ENCODE results near the gene PRRC2B.

The PRRC2B gene

DNA sequence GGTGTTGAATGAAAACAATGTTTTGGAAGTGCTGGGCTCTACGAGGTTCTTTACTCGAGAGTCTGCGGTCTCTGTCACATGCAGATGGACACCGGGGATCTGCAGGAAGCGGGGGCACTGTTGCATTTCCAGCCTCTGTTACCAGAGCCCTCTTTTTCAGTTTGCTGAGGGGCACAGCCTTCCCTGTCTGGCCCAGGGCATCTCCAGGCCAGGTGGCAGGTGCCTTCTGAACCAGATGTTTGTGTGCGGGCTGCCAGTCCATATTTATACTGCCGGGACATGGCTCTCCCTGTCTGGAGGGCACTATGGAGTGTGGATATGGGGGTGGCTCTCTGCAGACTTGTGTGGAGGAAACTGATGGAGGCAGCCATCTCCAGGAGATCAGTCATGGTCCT, 90.2 kb downstream of the PRRC2B start:
- no peak for DNase-seq (ENCODE audit: low read depth in 2 of 2, low spot score in 1 of 2)

DNA sequence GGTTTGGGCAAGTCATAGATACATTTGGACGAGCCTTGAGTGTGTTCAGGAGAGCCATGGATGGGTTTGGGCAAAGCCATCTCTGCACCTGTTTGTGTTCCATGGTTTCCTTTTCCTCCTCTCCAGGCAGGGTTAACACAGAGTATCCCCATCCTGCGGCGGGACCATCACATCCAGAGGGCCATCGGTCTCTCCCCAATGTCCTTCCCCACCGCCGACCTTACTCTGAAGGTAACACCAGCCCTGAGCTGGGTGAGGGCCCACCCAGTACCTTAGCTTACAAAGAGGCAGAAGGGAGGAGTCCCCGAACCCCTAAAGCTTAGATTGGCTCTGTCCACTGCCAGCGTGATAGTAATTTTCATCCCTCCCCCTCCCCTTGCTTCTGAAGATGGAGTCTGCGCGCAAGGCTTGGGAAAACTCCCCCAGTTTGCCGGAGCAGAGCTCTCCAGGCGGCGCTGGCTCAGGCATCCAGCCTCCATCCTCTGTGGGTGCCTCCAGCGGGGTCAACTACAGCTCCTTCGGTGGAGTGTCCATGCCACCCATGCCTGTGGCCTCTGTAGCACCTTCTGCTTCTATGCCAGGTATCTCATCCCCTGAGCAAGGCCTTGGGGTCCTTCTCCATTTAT, 90.8 kb downstream of the PRRC2B start:
- no peak for DNase-seq (ENCODE audit: low read depth in 2 of 2, low spot score in 1 of 2)

DNA sequence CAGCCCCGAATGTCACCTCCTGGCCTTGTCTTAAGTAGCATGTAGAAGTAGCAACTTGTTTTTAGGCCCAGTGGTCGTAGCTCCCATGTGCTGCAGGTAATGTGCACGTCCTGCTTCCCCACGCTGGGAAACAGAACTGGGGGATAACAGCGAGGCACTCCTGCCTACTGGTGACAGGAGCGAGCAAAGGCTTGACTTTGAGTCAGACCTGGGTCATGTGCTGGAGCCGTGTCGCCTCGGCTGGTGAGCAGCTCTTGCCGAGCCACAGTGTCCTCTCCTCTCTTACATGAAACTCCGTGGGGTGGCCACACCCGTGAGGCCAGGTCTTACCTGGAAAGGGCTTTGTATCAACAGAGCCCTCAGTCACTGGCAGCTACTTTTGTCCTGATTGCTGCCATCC, 91.3 kb downstream of the PRRC2B start:
- DNase-seq (ENCODE audit: low read depth in 2 of 2, low spot score in 1 of 2), result no peak

DNA sequence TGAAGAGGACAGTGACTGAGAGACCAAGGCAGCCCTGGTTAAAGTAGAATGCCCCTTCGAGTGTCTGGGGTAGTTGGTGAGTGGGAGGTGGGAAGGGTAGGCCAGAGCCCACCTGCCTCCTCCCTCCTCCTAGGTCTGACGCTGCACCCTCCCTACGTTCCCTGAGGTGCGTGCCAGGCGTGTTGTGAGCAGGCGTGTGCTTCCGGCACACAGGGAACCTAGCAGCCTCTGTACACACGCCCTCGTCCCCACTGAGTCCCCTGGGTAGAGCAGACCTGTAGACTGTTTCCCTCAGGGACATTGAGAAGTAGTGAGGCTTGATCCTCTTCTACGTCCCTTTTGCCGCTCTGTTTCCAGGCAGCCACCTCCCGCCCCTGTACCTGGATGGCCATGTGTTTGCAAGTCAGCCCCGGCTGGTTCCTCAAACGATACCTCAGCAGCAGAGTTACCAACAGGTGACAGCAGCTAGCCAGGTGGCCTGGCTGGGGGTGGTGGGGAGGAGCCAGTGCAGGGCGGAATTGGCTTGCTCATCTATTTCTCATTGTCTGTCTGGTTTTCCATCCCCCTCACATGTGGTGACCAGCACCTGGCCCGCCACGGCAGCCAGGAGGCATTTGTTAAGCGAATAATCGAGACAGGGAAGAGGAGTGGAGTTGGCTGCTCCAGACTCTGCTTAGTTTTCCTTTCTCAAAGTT, 92.0 kb downstream of the PRRC2B start:
- DNase-seq (ENCODE audit: low read depth in 2 of 2, low spot score in 1 of 2), result no peak

DNA sequence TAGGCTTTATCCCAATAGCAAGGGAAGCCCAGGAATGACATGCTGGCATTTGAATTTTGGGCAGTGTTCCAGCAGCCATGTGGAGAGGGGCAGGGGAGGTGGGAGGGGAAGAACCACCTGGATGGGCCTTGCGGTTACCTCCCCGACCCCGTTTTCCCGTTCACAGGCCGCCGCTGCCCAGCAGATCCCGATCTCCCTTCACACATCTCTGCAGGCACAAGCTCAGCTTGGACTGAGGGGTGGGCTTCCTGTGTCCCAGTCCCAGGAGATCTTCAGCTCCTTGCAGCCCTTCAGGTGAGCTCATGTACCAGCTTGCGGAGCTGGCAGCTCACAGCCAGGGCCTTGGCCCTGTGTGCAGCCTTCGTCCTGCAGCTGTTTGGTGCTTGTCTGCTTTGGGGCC, 93.1 kb downstream of the PRRC2B start:
- no peak for DNase-seq (ENCODE audit: low read depth in 2 of 2, low spot score in 1 of 2)

DNA sequence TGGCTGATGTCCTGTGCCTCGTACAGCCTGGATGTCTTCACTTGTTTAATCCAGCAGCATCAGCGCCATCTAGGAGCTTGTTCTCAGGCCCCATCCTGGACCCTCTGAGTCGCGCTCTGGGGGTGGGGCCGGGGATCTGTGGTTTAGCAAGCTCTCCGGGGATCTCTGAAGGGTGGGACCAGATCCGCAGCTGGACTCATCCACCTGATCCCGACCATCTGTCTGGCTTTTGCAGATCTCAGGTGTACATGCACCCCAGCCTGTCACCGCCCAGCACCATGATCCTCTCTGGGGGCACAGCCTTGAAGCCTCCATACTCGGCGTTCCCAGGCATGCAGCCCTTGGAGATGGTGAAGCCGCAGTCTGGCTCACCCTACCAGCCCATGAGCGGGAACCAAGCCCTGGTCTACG, 93.7 kb downstream of the PRRC2B start:
- DNase-seq (ENCODE audit: low read depth in 2 of 2, low spot score in 1 of 2), result no peak

DNA sequence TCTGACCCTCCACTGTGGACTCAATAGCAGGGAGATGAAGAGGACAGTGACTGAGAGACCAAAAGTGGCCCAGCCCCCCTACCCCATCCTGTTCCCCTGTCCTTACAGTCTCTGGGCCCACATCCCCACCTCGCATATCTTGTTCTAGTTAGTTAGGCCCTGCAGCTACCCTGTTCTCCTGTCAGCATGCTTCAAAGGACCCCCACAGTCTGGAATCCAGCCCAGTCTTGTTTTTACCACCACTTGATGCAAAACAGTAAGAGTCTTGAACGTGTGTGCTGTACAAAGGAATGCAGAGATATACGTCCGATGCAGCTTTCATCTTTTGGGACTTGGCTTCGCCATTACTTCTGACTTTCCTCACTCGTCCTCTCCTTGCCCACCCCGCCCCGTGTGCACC, 96.6 kb downstream of the PRRC2B start:
- DNase-seq (ENCODE audit: low read depth in 2 of 2, low spot score in 1 of 2), result no peak

DNA sequence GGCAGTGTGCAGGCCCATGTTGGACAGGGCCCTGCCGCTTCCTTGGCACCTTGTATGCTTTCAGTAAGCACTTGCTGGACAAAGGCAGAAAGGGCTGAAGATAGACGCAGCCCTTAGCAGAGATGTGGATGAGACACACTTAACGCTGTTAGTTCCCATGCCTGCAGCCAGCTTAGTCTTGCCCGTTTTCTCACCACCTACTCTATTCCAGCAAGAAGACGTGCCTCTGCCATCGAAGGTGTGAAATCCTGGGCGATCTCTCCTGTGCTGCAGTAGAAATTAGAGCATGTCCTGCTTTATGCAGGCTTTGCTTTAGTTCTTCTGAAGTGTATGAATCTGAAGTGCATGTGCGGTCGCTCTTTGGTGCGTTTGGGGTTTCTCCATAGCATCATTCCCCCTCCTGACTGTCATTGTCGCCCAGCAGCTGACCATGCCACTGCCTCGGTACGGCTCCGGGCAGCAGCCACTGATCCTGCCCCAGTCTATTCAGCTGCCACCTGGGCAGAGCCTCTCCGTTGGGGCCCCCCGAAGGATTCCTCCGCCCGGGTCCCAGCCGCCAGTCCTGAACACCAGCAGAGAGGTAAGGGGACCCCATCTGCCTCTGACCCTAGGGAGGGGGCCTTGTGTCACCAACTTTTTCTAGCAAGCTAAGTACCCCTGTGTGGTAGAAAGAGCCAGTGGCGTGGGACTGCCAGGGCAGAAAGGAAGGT, 97.3 kb downstream of the PRRC2B start:
- no peak for DNase-seq (ENCODE audit: low read depth in 2 of 2, low spot score in 1 of 2)

DNA sequence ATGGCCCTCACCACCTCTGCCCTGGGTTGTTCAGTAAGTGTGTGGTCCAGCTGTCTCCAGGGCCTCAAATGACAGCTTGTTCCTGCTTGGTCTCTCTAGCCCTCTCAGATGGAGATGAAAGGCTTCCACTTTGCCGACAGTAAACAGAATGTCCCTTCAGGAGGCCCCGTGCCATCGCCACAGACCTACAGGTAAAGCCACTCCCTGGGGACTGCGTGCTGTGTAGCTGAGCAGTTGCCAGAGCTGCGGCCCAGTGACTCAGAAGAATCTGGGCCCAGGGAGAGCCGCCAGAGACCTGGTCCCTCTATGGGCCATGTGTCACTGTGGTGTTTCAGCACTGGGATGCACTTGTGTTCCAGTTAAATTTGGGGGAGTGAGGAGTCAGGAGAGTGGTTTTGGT, 98.2 kb downstream of the PRRC2B start:
- DNase-seq (ENCODE audit: low read depth in 2 of 2, low spot score in 1 of 2), result no peak

DNA sequence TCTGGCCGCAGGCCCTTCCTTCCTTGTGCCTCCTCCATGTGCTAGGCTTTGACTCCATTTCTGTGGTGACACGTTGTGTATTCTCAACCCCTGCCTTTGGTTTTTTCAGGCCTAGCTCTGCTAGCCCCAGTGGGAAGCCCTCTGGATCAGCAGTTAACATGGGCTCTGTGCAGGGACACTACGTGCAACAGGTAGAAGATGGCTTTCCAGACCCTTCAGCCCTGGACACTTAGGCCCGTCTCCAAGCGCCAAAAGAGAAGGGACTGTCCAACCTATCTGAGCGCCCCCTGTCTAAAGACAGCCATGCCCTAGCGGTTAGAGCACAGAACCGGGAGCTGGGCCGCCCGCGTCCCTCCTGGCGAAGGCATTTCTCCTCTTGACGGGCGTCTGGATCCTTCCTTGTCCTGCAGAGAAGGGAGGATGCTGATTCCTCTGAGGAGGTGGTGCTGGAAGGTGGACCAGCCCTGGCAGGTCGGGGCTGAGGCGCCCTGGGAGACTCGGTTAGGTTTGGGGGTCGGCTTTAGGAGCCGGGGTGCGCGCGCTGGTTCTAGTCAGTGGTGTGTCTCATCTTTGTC, 100.5 kb downstream of the PRRC2B start:
- DNase-seq (ENCODE audit: low read depth in 2 of 2, low spot score in 1 of 2), result no peak

DNA sequence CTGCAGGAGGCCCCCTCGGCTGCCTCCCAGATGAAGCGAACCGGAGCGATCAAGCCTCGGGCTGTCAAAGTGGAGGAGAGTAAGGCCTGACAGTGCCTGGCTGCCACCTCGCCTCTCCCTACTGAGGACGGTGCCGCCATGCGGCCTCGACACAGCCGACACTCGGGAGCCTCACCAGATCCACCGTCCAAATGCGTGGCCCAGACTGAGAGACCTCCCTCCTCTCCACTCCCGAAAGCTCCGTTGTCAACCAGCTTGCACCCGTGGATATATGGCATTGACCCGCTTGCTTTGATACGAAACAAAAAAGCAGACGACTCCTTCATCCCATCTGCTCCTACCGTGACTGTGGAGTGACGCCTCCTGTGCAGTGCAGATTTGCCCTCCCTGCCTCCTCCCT, 101.9 kb downstream of the PRRC2B start:
- DNase-seq (ENCODE audit: low read depth in 2 of 2, low spot score in 1 of 2), result no peak

DNA sequence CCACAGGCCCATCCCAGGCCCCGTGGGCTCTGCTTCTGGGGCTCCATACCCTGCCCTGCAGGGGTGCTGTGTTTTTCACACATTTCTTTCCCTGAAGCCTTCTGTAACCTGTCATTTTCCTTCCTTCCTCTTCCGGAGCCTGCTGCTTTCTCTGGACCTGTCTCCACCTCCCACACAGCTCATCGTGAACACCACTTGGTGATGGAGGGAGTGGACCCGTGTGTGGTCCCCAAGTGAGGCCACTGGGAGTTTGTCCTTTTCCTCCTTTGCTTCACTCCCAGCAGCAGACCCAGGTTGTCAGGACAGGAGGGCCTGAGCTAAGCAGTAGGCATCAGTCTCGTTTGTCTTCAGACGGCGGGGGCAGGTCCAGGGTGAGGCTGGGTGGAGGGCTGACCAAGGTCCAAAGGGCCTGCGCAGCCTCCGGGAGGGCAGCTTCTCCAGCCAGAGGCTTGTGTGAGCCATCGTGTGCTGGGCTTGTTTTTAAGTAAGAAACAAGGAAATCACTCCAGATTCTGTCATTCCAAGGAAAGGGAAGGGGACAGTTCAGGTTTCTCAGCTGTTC, 103.0 kb downstream of the PRRC2B start:
- no peak for DNase-seq (ENCODE audit: low read depth in 2 of 2, low spot score in 1 of 2)

DNA sequence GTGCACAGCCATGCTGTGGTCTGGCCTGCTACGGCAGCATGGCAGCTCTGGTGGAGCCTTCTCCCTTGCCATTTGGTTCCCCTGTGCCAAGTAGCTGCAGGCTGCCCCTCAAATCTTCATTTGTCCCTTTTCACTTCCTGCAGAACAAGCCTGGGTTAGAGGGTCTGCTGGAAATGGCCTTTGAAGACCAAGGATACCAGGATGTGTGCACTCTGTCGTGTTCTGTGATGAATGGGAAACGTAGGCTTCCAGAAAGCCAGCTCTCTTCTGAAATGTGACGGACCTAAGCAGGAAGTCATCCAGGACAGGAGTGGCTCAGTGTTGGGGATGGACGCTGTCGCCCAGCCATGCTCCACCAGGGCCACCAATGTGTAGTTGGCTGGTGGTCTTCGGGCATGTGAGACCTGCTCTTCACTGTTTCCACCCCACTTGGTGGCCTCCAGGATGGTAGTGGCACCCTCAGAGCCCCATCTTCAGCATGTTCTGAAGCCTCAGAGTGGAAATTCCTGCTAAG, 105.4 kb downstream of the PRRC2B start:
- DNase-seq (ENCODE audit: low read depth in 2 of 2, low spot score in 1 of 2), result no peak

DNA sequence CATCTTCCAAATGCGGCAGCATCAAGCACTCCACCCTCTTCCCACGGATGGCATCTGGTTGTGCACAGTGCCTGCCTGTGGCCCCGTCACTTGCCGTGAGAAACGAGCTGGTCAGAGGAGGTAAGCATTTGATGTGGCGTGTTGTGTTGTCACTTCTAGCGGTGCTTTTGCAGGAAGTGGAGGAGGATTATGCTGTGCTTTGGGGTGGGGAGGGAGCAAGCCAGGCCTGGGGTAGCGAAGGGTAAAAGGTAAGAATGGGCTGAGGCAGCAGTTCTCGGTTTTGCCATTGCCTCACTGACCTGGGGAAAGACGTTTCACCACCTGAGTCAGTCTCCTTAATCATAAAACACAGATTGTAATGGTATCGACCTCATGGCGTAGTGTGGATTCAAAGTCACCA, 106.5 kb downstream of the PRRC2B start:
- peak; percentile 35 to 48 for DNase-seq (ENCODE audit: low read depth in 2 of 2, low spot score in 1 of 2)

DNA sequence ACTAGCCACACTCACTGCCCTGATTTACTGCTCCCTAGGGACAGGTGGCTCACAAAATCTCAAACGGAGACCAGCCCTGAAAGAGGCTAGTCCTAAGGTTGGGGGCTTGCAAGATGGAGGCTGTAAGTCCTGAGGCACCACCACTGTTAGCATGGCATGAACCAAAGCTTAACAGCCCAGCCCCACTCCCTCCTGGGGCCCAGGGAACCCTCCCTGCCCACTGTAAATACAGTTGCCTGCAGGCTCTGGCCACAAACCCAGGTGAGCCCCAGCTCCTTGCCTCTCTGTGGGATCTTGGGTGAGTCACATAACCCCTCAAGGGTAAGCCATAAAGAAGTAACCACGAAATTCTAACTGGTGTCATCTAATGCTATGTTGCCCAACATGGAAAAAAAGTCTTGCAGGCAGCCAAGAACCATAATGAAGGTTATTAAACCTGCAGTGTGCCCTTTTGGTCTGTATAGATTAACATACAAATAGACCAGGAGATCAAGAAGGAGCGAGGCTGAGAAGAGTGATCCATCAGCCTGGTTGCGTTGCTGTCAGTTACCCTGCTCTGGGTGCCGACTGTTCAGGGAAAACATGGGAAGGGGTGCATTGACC, 107.2 kb downstream of the PRRC2B start:
- DNase-seq (ENCODE audit: low read depth in 2 of 2, low spot score in 1 of 2), result no peak

DNA sequence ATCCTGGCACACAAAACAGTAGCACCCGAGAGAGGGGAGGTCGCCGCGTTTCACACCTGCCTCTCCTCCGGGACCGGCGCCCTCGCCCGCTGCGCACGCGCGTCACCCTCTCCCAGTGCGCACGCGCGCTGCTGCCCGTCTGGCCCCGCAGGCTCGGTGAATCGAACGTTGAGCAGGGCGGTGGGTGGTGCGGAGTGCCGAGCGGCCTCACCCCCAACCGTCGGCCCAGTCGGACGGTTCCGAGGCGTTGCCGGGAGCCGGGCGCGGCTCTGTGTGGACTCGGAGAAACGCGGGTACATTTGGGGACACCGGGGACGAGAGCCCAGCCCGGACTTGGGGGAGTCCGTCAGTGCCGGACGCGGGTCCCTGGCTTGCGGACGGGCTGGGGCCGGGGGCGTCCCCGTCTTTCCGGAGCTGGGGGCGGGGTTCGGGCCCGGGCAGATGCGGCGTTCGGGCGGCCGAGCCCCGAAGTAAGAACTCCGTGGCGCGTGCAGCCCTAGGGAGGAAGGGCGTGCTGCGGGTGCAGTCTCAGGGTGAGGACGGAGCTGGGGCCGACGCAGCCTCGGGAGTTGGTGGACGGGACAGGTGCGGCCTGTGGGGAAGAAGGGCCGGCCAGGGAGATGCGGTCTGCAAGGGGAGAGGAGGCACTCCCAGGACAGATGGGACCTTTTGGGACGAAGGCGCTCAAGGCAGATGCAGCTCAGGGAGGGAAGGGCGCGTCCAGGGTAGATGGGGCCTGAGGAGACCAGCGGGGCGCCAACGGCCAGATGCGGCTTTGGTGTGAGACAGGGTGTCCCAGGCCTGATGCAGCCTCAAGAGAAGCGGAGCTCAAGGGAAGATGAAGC, 109.1 kb downstream of the PRRC2B start, which contains the start of gene POMT1:
TSS of gene POMT1 (plus strand) at position 138 of the 845 bp plus-strand sequence. CDS start 1,301 bp downstream, outside the sequence.
- peak; percentile 70 to 73 for DNase-seq (ENCODE audit: low read depth in 2 of 2, low spot score in 1 of 2)

DNA sequence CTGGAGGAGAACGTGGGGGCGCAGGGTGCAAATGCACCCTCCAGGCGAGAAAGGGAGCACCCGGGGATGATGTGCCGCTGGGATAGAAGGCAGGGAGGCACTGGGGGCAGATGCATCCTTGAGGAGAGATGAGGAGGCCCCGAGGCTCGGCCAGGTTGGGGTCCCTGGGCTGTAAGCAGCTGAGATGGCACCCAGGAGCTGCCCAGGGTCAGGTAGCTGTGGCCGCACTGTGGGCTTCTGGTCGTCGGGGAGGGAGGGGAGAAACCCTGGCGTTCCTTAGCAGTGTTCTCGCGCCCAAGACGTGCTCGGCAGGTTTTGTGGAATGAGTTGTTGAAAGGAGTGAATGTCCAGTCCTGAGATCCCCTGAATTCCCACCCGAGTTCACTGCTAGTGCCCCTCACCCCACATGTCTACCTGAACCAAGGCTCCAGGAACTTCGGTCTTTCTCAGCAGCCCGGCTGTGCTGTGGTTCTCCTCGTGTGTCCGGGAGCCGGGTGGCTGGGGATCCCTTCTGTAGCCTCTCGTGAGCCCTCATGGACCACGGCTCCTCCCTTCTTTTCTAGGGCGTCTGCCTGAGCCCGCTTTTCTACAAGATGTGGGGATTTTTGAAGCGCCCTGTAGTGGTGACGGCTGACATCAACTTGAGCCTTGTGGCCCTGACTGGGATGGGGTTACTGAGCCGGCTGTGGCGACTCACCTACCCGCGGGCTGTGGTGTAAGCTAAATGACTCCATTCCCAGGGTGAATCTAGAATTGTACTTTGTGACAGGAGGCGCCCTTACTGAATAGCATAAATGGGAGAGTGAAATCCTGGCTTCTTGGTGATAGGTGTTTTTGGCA, 110.0 kb downstream of the PRRC2B start:
- DNase-seq (ENCODE audit: low read depth in 2 of 2, low spot score in 1 of 2), result peak in 1 of 2 donors; percentile 26

DNA sequence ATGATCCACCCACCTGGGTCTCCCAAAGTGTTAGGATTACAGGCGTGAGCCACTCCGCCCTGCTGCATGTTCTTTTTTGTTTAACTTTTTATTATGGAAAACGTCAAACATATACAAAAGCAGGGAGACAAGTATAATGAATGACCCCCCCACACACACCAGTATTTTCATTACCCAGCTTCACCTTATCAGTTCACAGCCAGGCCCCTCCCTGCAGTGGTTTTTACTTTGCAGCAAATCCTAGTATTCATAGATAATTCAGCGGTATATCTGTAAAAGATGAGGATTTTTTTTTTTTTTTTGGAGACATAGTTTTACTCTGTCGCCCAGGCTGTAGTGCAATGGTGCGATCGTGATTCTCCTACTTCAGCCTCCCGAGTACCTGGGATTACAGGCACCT, 111.1 kb downstream of the PRRC2B start:
- DNase-seq (ENCODE audit: low read depth in 2 of 2, low spot score in 1 of 2), result no peak

DNA sequence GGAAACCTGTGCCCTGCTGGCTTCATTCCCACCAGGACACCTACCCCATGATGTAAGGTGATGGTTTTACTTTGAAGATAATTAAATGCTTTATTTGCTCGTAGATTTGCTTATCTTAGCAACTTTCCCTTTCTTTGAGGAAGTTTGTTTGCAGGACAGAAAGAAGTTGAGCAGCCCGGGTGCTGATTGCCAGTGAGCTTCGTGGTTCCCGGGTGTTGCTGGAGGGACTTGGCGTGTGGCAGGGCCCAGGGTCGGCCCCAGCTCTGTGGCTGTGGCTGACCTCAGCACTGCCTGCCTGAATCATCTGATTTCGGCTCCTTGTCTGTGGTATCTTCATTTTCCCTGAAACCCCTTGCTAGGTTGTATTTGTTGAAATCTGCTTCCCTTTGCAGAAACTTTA, 117.5 kb downstream of the PRRC2B start:
- no peak for DNase-seq (ENCODE audit: low read depth in 2 of 2, low spot score in 1 of 2)

Measured in stimulated activated CD8-positive, alpha-beta memory T cell treated with anti-CD3 and anti-CD28 coated beads, Interleukin-4, amount 100 ng/mL, for 4 hours (primary cell).